H1 (cell line): ENCODE data around the gene ERN2. TPM values are rescaled to one million over a fixed set of nuclear protein-coding genes. Genes with fewer than 3 reads are reported as not detected.

ENCODE experiments used
- CTCF ChIA-PET: fragments of 300-600 bp; sonication (Branson Sonifier 250); formaldehyde crosslinking; loops from one replicate; lab custom pipeline; 2021; ENCODE audit not compliant: partially characterized antibody; lab: Charles Lee
- POLR2A ChIA-PET: fragments of 300-600 bp; sonication (Branson Sonifier 250); formaldehyde crosslinking; loops from one replicate; lab custom pipeline; 2021; ENCODE audit warnings: inconsistent platforms; ENCODE audit not compliant: partially characterized antibody; lab: Charles Lee
- DNase-seq, 2 experiments: peaks; one replicate each; pipeline versions ENCODE4 v3.0.0 to v3.0.0-alpha.2; 2010 to 2022; ENCODE audit warnings: low spot score in 2 of 2, low read depth in 1 of 2, mixed read lengths in 1 of 2
- FAIRE-seq: peaks from 2 replicates; lab custom pipeline; 2011; peaks lifted over from hg19 to GRCh38; lab: Jason Lieb, UNC
- H2AFZ ChIP-seq: 2 replicates; pipeline ENCODE4 v1.8.1; 2012; ENCODE audit warnings: low read length, inconsistent platforms
- H2AK5ac ChIP-seq: 2 replicates; pipeline ENCODE4 v1.6.1; 2013; ENCODE audit warnings: low read depth, low read length
- H2BK120ac ChIP-seq: replicated peaks from 2 replicates; pipeline ENCODE3; 2013; ENCODE audit warnings: low read depth, low read length, inconsistent platforms
- H2BK12ac ChIP-seq: 2 replicates; pipeline ENCODE4 v1.6.1; 2013; ENCODE audit warnings: low read depth, low read length
- H2BK15ac ChIP-seq: 2 replicates; pipeline ENCODE4 v1.6.1; 2013; ENCODE audit warnings: low read length
- H2BK20ac ChIP-seq: 2 replicates; pipeline ENCODE4 v1.6.1; 2013; ENCODE audit warnings: low read length
- H2BK5ac ChIP-seq: 2 replicates; pipeline ENCODE4 v1.6.1; 2013; ENCODE audit warnings: low read depth, low read length
- H3K14ac ChIP-seq: 2 replicates; pipeline ENCODE4 v1.6.1; 2013; ENCODE audit warnings: inconsistent platforms; ENCODE audit not compliant: insufficient read length
- H3K18ac ChIP-seq: 2 replicates; pipeline ENCODE4 v1.6.1; 2013; ENCODE audit warnings: low read length; ENCODE audit errors: extremely low read depth
- H3K23ac ChIP-seq: 2 replicates; pipeline ENCODE4 v1.6.1; 2013; ENCODE audit warnings: inconsistent platforms; ENCODE audit not compliant: insufficient read length
- H3K23me2 ChIP-seq: 2 replicates; pipeline ENCODE4 v1.6.1; 2013; ENCODE audit warnings: low read depth, low read length
- H3K27ac ChIP-seq: 2 replicates; pipeline ENCODE4 v1.6.1; 2011; ENCODE audit warnings: low read depth, low read length, inconsistent platforms
- H3K27me3 ChIP-seq, 4 experiments: replicated peaks in 1 of 4; 1 replicate in 1 of 4; 2 replicates in 3 of 4; pipeline versions ENCODE4 v1.6.1 to v1.8.1; 2011 to 2013; ENCODE audit warnings: low read length in 3 of 4, mild to moderate bottlenecking in 3 of 4, inconsistent platforms in 2 of 4, mixed read lengths in 2 of 4, moderate library complexity in 1 of 4; ENCODE audit not compliant: control insufficient read depth in 3 of 4, insufficient read depth in 3 of 4; ENCODE audit errors: extremely low read depth in 1 of 4
- H3K36me3 ChIP-seq, 4 experiments: 2 replicates each; pipeline versions ENCODE4 v1.6.1 to v1.8.1; 2011 to 2013; ENCODE audit warnings: mild to moderate bottlenecking in 4 of 4, low read length in 3 of 4, moderate library complexity in 2 of 4, control low read depth in 1 of 4, inconsistent platforms in 1 of 4; ENCODE audit not compliant: insufficient read depth in 4 of 4, control insufficient read depth in 2 of 4
- H3K4ac ChIP-seq: replicated peaks from 2 replicates; pipeline ENCODE3; 2013; ENCODE audit warnings: low read length, low read depth, mixed read lengths, inconsistent platforms; ENCODE audit not compliant: insufficient read length
- H3K4me1 ChIP-seq, 4 experiments: replicated peaks in 1 of 4; 1 replicate in 1 of 4; 2 replicates in 3 of 4; pipeline versions ENCODE4 v1.6.1 to v1.8.1; 2011 to 2013; ENCODE audit warnings: low read length in 3 of 4, inconsistent platforms in 2 of 4, mixed read lengths in 1 of 4; ENCODE audit not compliant: insufficient read depth in 4 of 4, control insufficient read depth in 3 of 4
- H3K4me2 ChIP-seq, 2 experiments: 2 replicates each; pipeline versions ENCODE4 v1.6.1 to v1.8.1; 2011 to 2013; ENCODE audit warnings: low read depth in 2 of 2, low read length in 2 of 2, control low read depth in 1 of 2, inconsistent platforms in 1 of 2, mild to moderate bottlenecking in 1 of 2; ENCODE audit not compliant: insufficient read depth in 1 of 2
- H3K4me3 ChIP-seq, 4 experiments: fragments of 200-600, 300-600 bp in 1 of 4; sonication (generic), shearing (Covaris generic), sonication (Bioruptor Twin) in 1 of 4; 2 replicates each; pipeline versions ENCODE4 v1.5.1 to v1.8.1; 2011 to 2016; ENCODE audit warnings: low read length in 4 of 4, low read depth in 3 of 4, control low read depth in 2 of 4, inconsistent platforms in 2 of 4, mild to moderate bottlenecking in 2 of 4, mixed read lengths in 1 of 4, moderate library complexity in 1 of 4; ENCODE audit not compliant: insufficient read depth in 2 of 4; ENCODE audit errors: extremely low read depth in 1 of 4
- H3K56ac ChIP-seq: replicated peaks from 2 replicates; pipeline ENCODE3; 2013; ENCODE audit warnings: low read depth, mild to moderate bottlenecking, mixed read lengths, low read length, inconsistent platforms; ENCODE audit not compliant: insufficient read length
- H3K79me1 ChIP-seq: 2 replicates; pipeline ENCODE4 v1.6.1; 2013; ENCODE audit warnings: low read depth, low read length, control low read depth
- H3K79me2 ChIP-seq, 2 experiments: 2 replicates each; pipeline versions ENCODE4 v1.6.1 to v1.8.1; 2012 to 2013; ENCODE audit warnings: low read length in 2 of 2, mild to moderate bottlenecking in 2 of 2, inconsistent platforms in 1 of 2; ENCODE audit not compliant: insufficient read depth in 2 of 2, control insufficient read depth in 1 of 2
- H3K9ac ChIP-seq, 4 experiments: replicated peaks in 1 of 4; 1 replicate in 1 of 4; 2 replicates in 3 of 4; pipeline versions ENCODE4 v1.6.1 to v1.8.1; 2011 to 2013; ENCODE audit warnings: low read depth in 3 of 4, low read length in 3 of 4, control low read depth in 2 of 4, mild to moderate bottlenecking in 2 of 4, moderate library complexity in 2 of 4, inconsistent platforms in 1 of 4; ENCODE audit errors: extremely low read depth in 1 of 4
- H3K9me3 ChIP-seq, 2 experiments: 2 replicates each; pipeline versions ENCODE4 v1.6.1 to v1.8.1; 2012 to 2013; ENCODE audit warnings: mild to moderate bottlenecking in 2 of 2, moderate library complexity in 2 of 2, control low read depth in 1 of 2, inconsistent platforms in 1 of 2, low read depth in 1 of 2, low read length in 1 of 2, mixed read lengths in 1 of 2; ENCODE audit not compliant: insufficient read depth in 2 of 2
- H4K20me1 ChIP-seq, 2 experiments: replicated peaks in 1 of 2; 2 replicates each; pipeline versions ENCODE3 to v1.8.1; 2011 to 2013; ENCODE audit warnings: inconsistent platforms in 2 of 2, low read length in 2 of 2, mild to moderate bottlenecking in 1 of 2; ENCODE audit not compliant: insufficient read depth in 2 of 2, control insufficient read depth in 1 of 2
- H4K5ac ChIP-seq: 2 replicates; pipeline ENCODE4 v1.6.1; 2013; ENCODE audit warnings: low read length, low read depth, mixed read lengths, inconsistent platforms; ENCODE audit not compliant: insufficient read length
- H4K8ac ChIP-seq: 2 replicates; pipeline ENCODE4 v1.8.0; 2013; ENCODE audit warnings: mild to moderate bottlenecking, moderate library complexity, low read length, inconsistent platforms; ENCODE audit not compliant: insufficient read depth; ENCODE audit errors: extremely low read depth
- H4K91ac ChIP-seq: replicated peaks from 2 replicates; pipeline ENCODE3; 2013; ENCODE audit warnings: low read length, mixed read lengths, inconsistent platforms; ENCODE audit not compliant: insufficient read length
- EZH2 ChIP-seq: fragments of 200-600 bp; sonication (generic); IDR thresholded peaks from 2 replicates; pipeline ENCODE4 v1.7.1; 2012; ENCODE audit warnings: low read depth, mild to moderate bottlenecking, moderate library complexity, low read length, inconsistent platforms; ENCODE audit not compliant: severe bottlenecking
- JUND ChIP-seq: IDR thresholded peaks from 2 replicates; pipeline ENCODE4 v1.6.1; 2011; ENCODE audit warnings: mild to moderate bottlenecking, improper control_type of control experiment, low read length
- WGBS, 2 experiments: shearing (Covaris generic) in 1 of 2; methylation state at CpG; one replicate each; pipeline versions ENCODE4 v1.1.6 to v1.1.7; 2013 to 2015; ENCODE audit warnings: low lambda C conversion rate in 2 of 2, mixed read lengths in 2 of 2, inconsistent platforms in 1 of 2, low coverage in 1 of 2, missing lambda C conversion rate in 1 of 2; ENCODE audit not compliant: insufficient replicate concordance in 2 of 2, insufficient coverage in 1 of 2, insufficient read length in 1 of 2; ENCODE audit errors: extremely low coverage in 1 of 2, missing lambda C conversion rate in 1 of 2; 5-methylcytosine and 5-hydroxymethylcytosine counted together
- polyA plus RNA-seq, 7 experiments: library from polyadenylated mRNA; depleted of rRNA in 3 of 7; stranded (reverse) in 5 of 7; unstranded in 2 of 7; fragments of >200 nt in 5 of 7; fragments of 200-250 nt in 2 of 7; gene quantifications; 1 replicate in 5 of 7; 2 replicates in 1 of 7; 4 replicates in 1 of 7; pipeline versions ENCODE4 v1.2.1 to v1.2.3, GENCODE V29; 2011 to 2013; ENCODE audit warnings: missing spikeins in 2 of 7, mixed read lengths in 2 of 7
- total RNA-seq: library from RNA; stranded (reverse); fragmentation: NEBNext Ultra II Directional; extraction: Animal tissue kit (Norgen Biotek cat#: 25700); gene quantifications from 2 replicates; pipeline ENCODE4 v1.2.1, GENCODE V29; 2021

The ERN2 gene
- total and polyA plus RNA-seq, 2 of the 8 experiments (the other 6 are each of a cell fraction or from before 2014, with no cell fraction given): 2.4 to 4.4 TPM

DNA sequence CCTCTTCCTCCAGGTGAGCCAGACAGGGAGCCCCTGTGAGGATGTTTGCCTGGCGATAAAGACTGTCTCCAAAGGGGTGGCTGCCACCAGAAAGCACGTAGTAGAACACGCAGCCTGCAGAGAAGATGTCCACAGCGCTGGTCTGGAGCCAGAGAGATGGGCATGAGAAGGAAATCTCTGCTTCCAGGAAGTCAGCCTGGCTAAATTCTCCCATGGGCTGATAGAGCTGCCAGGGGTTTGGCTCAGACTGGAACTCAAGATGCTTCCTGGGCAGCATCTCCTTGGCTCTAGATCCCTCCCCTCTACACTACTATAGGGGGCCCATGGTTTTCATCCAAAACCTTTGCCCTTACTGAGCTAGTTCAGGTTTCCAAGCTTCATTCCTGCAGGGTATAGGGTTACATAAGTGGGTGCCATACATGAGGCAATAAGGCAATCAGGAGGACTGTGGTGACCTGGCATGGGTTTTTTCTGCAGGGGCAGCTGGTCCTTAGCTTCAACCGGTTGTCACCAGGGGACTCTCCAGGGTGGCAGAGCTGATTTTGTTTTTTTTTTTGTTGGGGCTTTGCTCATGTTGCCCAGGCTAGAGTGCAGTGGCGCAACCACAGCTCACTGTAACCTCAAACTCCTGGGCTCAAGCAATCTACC is 20.7 kb downstream of the ERN2 start:
- TF ChIP-seq EZH2 (no peak), JUND (no peak)
- no peak overlapping the region for H3K27ac ChIP-seq
- H2AFZ ChIP-seq: no peak overlapping the region
- DNase-seq: no peak
- no peak for FAIRE-seq
- H3K4me2 ChIP-seq: no peak overlapping the region
- no peak overlapping the region for H3K4me3 ChIP-seq
- no peak overlapping the region for H3K56ac ChIP-seq
- H3K9me3 ChIP-seq: no peaks in the 10 kb centered on the region
- no peak overlapping the region for H3K18ac ChIP-seq
- no peak overlapping the region for H3K23ac ChIP-seq
- H3K79me1 ChIP-seq: no peaks in the 10 kb centered on the region
- no peak overlapping the region for H4K5ac ChIP-seq
- WGBS, 2 experiments: 91% methylated on average over 6 of the region's 6 CpGs; no CpG with 5 or more reads in 1 of the 2 experiments
- H3K27me3 ChIP-seq: no peaks in the 10 kb centered on the region
- H3K4me1 ChIP-seq: peaks cover 0 to 5% (median 4%) of the 10 kb centered on the region in 4 experiments; a peak in 5 of 7 replicates
- POLR2A ChIA-PET: interaction anchor here (0.6 to 12.9 kb wide), 5 partner anchors 8 to 189 kb away, joined by 3 to 230 read pairs (median 3); partner anchors contain the start of gene PLK1
- H3K79me2 ChIP-seq: no peaks in the 10 kb centered on the region
- H2BK20ac ChIP-seq: no peak overlapping the region
- no peak overlapping the region for H3K9ac ChIP-seq
- H4K20me1 ChIP-seq: peaks cover 7 to 10% of the 10 kb centered on the region in 2 experiments
- no peak overlapping the region for H2BK12ac ChIP-seq
- peaks cover 25 to 44% (median 39%) of the 10 kb centered on the region in 4 experiments for H3K36me3 ChIP-seq
- H2BK120ac ChIP-seq: no peak overlapping the region
- peaks cover 7% of the 10 kb centered on the region; the same call in 1 of the 2 replicates for H3K23me2 ChIP-seq
- no peak overlapping the region for H4K91ac ChIP-seq
- CTCF ChIA-PET: interaction anchor here (1.7 to 5.1 kb wide), 3 partner anchors 9 to 14 kb away, joined by 4 to 43 read pairs (median 6); partner anchors contain the start of gene PLK1
- H2AK5ac ChIP-seq: no peak overlapping the region
- no peak overlapping the region; the same call in 1 of the 2 replicates for H4K8ac ChIP-seq
- no peak overlapping the region for H2BK15ac ChIP-seq
- no peak overlapping the region for H3K4ac ChIP-seq
- no peak overlapping the region for H2BK5ac ChIP-seq
- no peak overlapping the region for H3K14ac ChIP-seq
